Muscle of leg (tissue), 11 donors: Measurements from ENCODE around the gene TM9SF1. TPM values are rescaled to one million over a fixed set of nuclear protein-coding genes. Genes with fewer than 3 reads are reported as not detected.
A peak's percentile ranks its signal among the peaks of the same experiment; 100 is the strongest.

ENCODE experiments used
- DNase-seq: peaks from one replicate; pipeline ENCODE4 v3.0.0; 2013
- H3K27ac ChIP-seq: one replicate; pipeline ENCODE4 v1.5.1; 2013; ENCODE audit warnings: mild to moderate bottlenecking, low read length, control low read depth
- H3K27me3 ChIP-seq: one replicate; pipeline ENCODE4 v1.6.1; 2013; ENCODE audit warnings: low read length; ENCODE audit not compliant: control insufficient read depth, insufficient read depth
- H3K36me3 ChIP-seq: one replicate; pipeline ENCODE4 v1.6.1; 2013; ENCODE audit warnings: low read length; ENCODE audit not compliant: control insufficient read depth, insufficient read depth
- H3K4me1 ChIP-seq: one replicate; pipeline ENCODE4 v1.6.1; 2013; ENCODE audit warnings: low read length; ENCODE audit not compliant: control insufficient read depth, insufficient read depth
- H3K4me3 ChIP-seq: one replicate; pipeline ENCODE4 v1.5.1; 2013; ENCODE audit warnings: low read length, control low read depth
- H3K9me3 ChIP-seq: replicated peaks from 2 replicates; pipeline ENCODE4 v1.6.1; 2013; ENCODE audit warnings: low read depth, low read length; ENCODE audit not compliant: control insufficient read depth
- WGBS: methylation state at CpG from one replicate; pipeline ENCODE4 v1.1.5; 2013; ENCODE audit warnings: missing lambda C conversion rate; ENCODE audit not compliant: insufficient coverage; 5-methylcytosine and 5-hydroxymethylcytosine counted together
- polyA plus RNA-seq, 8 donors: library from polyadenylated mRNA; unstranded; fragments of 120-200 nt; gene quantifications; one replicate each; pipeline versions ENCODE4 v1.2.1 to v1.2.3, GENCODE V29; 2013; ENCODE audit warnings: inconsistent platforms in 1 of 8, low replicate concordance in 1 of 8; ENCODE audit not compliant: insufficient read length in 8 of 8, insufficient read depth in 1 of 8
- total RNA-seq: library from RNA; stranded (reverse); fragments of 120-200 nt; gene quantifications from one replicate; pipeline ENCODE4 v1.2.4, GENCODE V29; 2013

TM9SF1 gene
- total and polyA plus RNA-seq, 9 donors = 14.7 to 29.6 (median 20.8) TPM

- peak overlapping the region; percentile 59 for H3K27ac ChIP-seq
- DNase-seq = no peak
- no peak overlapping the region for H3K4me3 ChIP-seq
- WGBS = 84% methylated on average over 6 of the region's 14 CpGs
- no peaks in the 10 kb centered on the region for H3K9me3 ChIP-seq
- H3K4me1 ChIP-seq = no peaks in the 10 kb centered on the region
- peaks cover 89% of the 10 kb centered on the region for H3K36me3 ChIP-seq
- no peaks in the 10 kb centered on the region for H3K27me3 ChIP-seq
Measured at GRCh38 chr14:24179294-24179960, 15.8 kb downstream of the TM9SF1 start.

GRCh38 chr14:24178399-24179178, 16.7 kb downstream of the TM9SF1 start:
- WGBS = 94% methylated on average over 5 of the region's 12 CpGs
- peaks cover 81% of the 10 kb centered on the region for H3K36me3 ChIP-seq
- no peak overlapping the region for H3K4me3 ChIP-seq
- H3K9me3 ChIP-seq = no peaks in the 10 kb centered on the region
- no peaks in the 10 kb centered on the region for H3K4me1 ChIP-seq
- H3K27ac ChIP-seq = no peak overlapping the region
- no peak for DNase-seq
- no peaks in the 10 kb centered on the region for H3K27me3 ChIP-seq

DNA sequence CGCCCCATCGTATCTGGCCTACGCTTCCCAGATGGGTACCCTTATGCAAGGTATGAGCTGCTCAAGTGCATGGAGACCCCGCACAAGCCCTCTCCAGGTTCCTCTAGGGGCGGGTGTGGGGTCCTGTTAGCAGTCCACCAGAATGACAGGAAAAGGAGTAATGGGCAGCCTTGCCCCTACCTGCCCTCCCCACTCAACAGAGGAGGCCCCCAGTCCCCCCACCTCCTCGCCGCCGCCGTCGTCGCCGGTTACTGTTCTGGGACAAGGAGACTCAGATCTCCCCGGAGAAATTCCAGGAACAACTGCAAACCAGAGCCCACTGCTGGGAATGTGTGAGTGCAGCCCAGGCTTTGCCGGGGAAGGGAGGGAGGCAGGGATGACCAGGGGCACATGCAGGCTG, 17.4 kb downstream of the TM9SF1 start:
- Histone ChIP-seq H3K9me3 (no peaks in the 10 kb centered on the region), H3K27ac (no peak overlapping the region), H3K4me3 (no peak overlapping the region), H3K36me3 (peaks cover 77% of the 10 kb centered on the region), H3K27me3 (no peaks in the 10 kb centered on the region), H3K4me1 (peaks cover 1% of the 10 kb centered on the region)
- no peak for DNase-seq
- WGBS = 87% methylated on average over 7 of the region's 14 CpGs

GRCh38 chr14:24177041-24177825, 18.0 kb downstream of the TM9SF1 start:
- WGBS = 60% methylated on average over 1 of the region's 12 CpGs
- Histone ChIP-seq H3K36me3 (peaks cover 71% of the 10 kb centered on the region), H3K27me3 (no peaks in the 10 kb centered on the region), H3K27ac (no peak overlapping the region), H3K9me3 (no peaks in the 10 kb centered on the region), H3K4me3 (no peak overlapping the region), H3K4me1 (peaks cover 7% of the 10 kb centered on the region)
- no peak for DNase-seq

- no peaks in the 10 kb centered on the region for H3K27me3 ChIP-seq
- no peak for DNase-seq
- H3K27ac ChIP-seq = no peak overlapping the region
- H3K9me3 ChIP-seq = no peaks in the 10 kb centered on the region
- H3K4me3 ChIP-seq = no peak overlapping the region
- 89% methylated on average over 4 of the region's 5 CpGs for WGBS
- H3K4me1 ChIP-seq = peaks cover 13% of the 10 kb centered on the region
- H3K36me3 ChIP-seq = peaks cover 64% of the 10 kb centered on the region
Measured at GRCh38 chr14:24176599-24176998, 18.6 kb downstream of the TM9SF1 start.

DNA sequence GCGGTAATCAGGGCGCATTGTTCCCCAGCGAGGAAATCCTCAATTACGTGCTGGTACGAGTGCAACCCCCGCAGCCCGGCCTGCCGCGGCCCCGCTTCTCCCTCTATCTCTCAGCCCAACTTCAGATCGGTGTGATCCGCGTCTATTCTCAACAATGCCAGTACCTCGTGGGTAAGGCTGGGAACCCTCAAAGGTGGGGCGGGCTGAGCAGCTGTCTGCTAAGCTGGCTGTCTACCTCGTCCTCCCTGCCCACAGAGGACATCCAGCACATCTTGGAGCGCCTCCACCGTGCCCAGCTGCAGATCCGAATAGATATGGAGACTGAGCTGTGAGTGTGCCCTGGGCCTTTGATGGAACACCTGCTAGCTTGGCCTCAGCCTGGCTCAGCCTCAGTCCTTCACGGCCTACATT, 22.4 kb downstream of the TM9SF1 start:
- Histone ChIP-seq H3K4me1 (peaks cover 16% of the 10 kb centered on the region), H3K36me3 (peaks cover 45% of the 10 kb centered on the region), H3K4me3 (no peak overlapping the region), H3K27ac (no peak overlapping the region), H3K27me3 (no peaks in the 10 kb centered on the region), H3K9me3 (no peaks in the 10 kb centered on the region)
- 54% methylated on average over 19 of the region's 20 CpGs for WGBS
- DNase-seq = no peak

DNA sequence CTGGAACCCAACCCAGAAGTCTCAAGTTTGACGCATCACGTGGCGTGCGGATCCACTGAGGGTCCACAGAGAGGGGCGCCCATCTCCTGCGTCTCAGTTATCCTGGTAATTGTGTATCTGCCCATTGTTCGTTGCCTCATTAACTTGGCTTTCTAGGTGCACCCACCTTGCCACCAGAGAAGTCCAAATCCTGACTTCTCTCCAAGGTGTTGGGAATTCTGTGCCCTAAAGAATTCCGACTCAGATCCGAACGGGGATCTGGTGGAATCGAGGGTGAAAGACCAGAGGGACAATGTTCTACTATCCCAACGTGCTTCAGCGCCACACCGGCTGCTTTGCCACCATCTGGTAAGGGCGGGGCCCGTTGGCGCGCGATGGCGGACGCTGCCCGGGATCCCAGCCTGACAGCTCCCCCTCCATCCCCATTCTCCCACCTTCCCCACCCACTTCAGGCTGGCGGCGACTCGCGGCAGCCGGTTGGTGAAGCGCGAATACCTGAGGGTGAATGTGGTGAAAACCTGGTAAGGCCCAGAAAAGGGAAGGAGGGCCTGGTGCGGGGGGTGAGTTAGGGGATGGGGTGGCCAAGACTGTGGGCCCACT, 22.9 kb downstream of the TM9SF1 start:
- 4% methylated on average over 9 of the region's 30 CpGs for WGBS

GRCh38 chr14:24171422-24172260, 23.6 kb downstream of the TM9SF1 start, which contains the start of gene REC8:
Gene REC8, plus strand, starts transcription at chr14:24172080. Its CDS starts 473 bp downstream, at chr14:24172553.
- 6% methylated on average over 53 of the region's 63 CpGs for WGBS

More for the DNA sequence above, 22.9 kb downstream of the TM9SF1 start:
- Histone ChIP-seq H3K4me3 (peak overlapping the region; percentile 37), H3K27ac (no peak overlapping the region), H3K27me3 (no peaks in the 10 kb centered on the region), H3K9me3 (no peaks in the 10 kb centered on the region), H3K36me3 (peaks cover 44% of the 10 kb centered on the region), H3K4me1 (peaks cover 16% of the 10 kb centered on the region)
- DNase-seq = no peak

DNA sequence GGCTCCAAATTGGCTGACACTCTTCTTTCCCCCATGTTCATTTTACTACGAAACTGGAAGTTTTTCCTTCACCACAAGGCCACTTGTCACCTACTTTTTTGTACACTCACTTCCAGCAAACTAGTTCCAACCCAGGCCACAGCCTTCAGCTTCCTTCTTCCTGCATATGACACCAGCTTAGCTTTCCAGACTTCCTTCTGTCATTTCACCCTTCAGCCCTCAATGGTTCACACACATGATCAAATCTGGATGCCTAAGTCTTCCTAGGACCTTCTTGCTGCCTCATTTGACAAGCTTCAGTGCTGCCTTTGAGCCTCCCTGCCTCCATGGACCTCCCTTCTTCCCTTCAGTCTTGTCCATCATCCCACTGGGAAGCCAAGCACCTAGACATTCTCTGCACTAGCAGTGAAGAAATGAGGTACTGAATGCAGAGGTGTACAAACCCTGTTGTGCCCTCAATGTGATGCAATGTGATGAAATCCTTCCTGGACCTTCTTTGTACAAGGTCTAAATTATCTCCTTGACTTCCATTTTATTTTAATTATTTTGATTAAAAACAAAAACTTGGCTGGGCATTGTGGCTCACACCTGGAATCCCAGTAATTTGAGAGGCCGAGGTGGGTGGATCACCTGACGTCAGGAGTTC, 27.6 kb downstream of the TM9SF1 start:
- no peak overlapping the region for H3K4me3 ChIP-seq
- no peak overlapping the region for H3K27ac ChIP-seq
- DNase-seq = peak; percentile 43
- H3K36me3 ChIP-seq = peaks cover 67% of the 10 kb centered on the region
- no peaks in the 10 kb centered on the region for H3K9me3 ChIP-seq
- WGBS = 87% methylated on average over 3 of the region's 3 CpGs
- no peaks in the 10 kb centered on the region for H3K27me3 ChIP-seq
- peaks cover 33% of the 10 kb centered on the region for H3K4me1 ChIP-seq

More at GRCh38 chr14:24171422-24172260, 23.6 kb downstream of the TM9SF1 start, which contains the start of gene REC8:
- Histone ChIP-seq H3K27me3 (no peaks in the 10 kb centered on the region), H3K27ac (no peak within 1 kb of the TSS), H3K4me3 (peak within 1 kb of the TSS; percentile 37), H3K9me3 (no peaks in the 10 kb centered on the region), H3K4me1 (peaks cover 16% of the 10 kb centered on the region), H3K36me3 (peaks cover 43% of the 10 kb centered on the region)
- peak; percentile 93 for DNase-seq
